Kidney (tissue), 14 donors: ENCODE data around the gene NCLN. TPM values are rescaled to one million over a fixed set of nuclear protein-coding genes. Genes with fewer than 3 reads are reported as not detected.

Source experiments
- DNase-seq, 5 donors: peaks; one replicate each; pipeline ENCODE4 v3.0.0-alpha.2; 2013 to 2020
- FAIRE-seq: peaks from 2 replicates; lab custom pipeline; 2012; peaks lifted over from hg19 to GRCh38; lab: Jason Lieb, UNC
- H3K27ac ChIP-seq, 2 donors: one replicate each; pipeline ENCODE4 v1.7.0; 2013; ENCODE audit warnings: low read depth in 2 of 2, low read length in 2 of 2, inconsistent platforms in 1 of 2
- H3K27me3 ChIP-seq: one replicate; pipeline ENCODE4 v1.7.1; 2013; ENCODE audit warnings: low read length, inconsistent platforms; ENCODE audit not compliant: control insufficient read depth, insufficient read depth
- H3K36me3 ChIP-seq, 3 donors: one replicate each; pipeline versions ENCODE4 v1.7.0 to v1.7.1; 2013; ENCODE audit warnings: low read length in 3 of 3, control low read depth in 1 of 3, inconsistent platforms in 1 of 3; ENCODE audit not compliant: insufficient read depth in 3 of 3, control insufficient read depth in 2 of 3
- H3K4me1 ChIP-seq, 3 donors: one replicate each; pipeline versions ENCODE4 v1.7.0 to v1.7.1; 2013; ENCODE audit warnings: low read length in 3 of 3, inconsistent platforms in 1 of 3, low read depth in 1 of 3; ENCODE audit not compliant: control insufficient read depth in 2 of 3, insufficient read depth in 2 of 3
- H3K4me3 ChIP-seq, 3 donors: one replicate each; pipeline versions ENCODE4 v1.7.0 to v1.8.1; 2013; ENCODE audit warnings: low read length in 3 of 3, control low read depth in 1 of 3, inconsistent platforms in 1 of 3
- H3K9ac ChIP-seq, 3 donors: one replicate each; pipeline versions ENCODE4 v1.7.0 to v1.7.1; 2013; ENCODE audit warnings: low read length in 3 of 3, control low read depth in 1 of 3, inconsistent platforms in 1 of 3
- H3K9me3 ChIP-seq, 3 donors: one replicate each; pipeline versions ENCODE4 v1.7.0 to v1.7.1; 2013; ENCODE audit warnings: low read length in 3 of 3, control low read depth in 1 of 3, inconsistent platforms in 1 of 3; ENCODE audit not compliant: control insufficient read depth in 2 of 3, insufficient read depth in 1 of 3
- CTCF ChIP-seq: IDR thresholded peaks from 3 replicates; pipeline ENCODE4 v1.5.1; 2012; ENCODE audit warnings: mild to moderate bottlenecking, moderate library complexity, borderline replicate concordance; ENCODE audit not compliant: insufficient read depth; ENCODE audit errors: extremely low read depth
- intact Hi-C: fragments of 100-400 bp; cut with DNase I; formaldehyde crosslinking; loops from one replicate; pipeline ENCODE4 v1.11.1; 2022
- polyA plus RNA-seq: library from polyadenylated mRNA; stranded (reverse); fragments of 350-450 nt; fragmentation: Illumina TruSeq; extraction: RNeasy Lipid Tissue Mini Kit (QIAGEN cat#74804); gene quantifications from one replicate; pipeline ENCODE4 v1.2.3, GENCODE V29; 2014; ENCODE audit warnings: low read depth, low replicate concordance; ENCODE audit not compliant: insufficient read depth
- total RNA-seq: library from RNA; stranded (reverse); fragmentation: NEBNext Ultra II Directional; extraction: Animal tissue kit (Norgen Biotek cat#: 25700); gene quantifications from one replicate; pipeline ENCODE4 v1.2.1, GENCODE V29; 2021
- donor health status: control.
- donor health status: control.
- donor health status: control.
- donor health status: control.
- donor health status: control.
- donor health status: DM: yes; HTN: yes; CAD: no.
- donor health status: Normal renal cell carcinoma (clear cell type).

NCLN gene
- total and polyA plus RNA-seq, 2 donors from 2014 or later, result 43.3 to 63.2 TPM

DNA sequence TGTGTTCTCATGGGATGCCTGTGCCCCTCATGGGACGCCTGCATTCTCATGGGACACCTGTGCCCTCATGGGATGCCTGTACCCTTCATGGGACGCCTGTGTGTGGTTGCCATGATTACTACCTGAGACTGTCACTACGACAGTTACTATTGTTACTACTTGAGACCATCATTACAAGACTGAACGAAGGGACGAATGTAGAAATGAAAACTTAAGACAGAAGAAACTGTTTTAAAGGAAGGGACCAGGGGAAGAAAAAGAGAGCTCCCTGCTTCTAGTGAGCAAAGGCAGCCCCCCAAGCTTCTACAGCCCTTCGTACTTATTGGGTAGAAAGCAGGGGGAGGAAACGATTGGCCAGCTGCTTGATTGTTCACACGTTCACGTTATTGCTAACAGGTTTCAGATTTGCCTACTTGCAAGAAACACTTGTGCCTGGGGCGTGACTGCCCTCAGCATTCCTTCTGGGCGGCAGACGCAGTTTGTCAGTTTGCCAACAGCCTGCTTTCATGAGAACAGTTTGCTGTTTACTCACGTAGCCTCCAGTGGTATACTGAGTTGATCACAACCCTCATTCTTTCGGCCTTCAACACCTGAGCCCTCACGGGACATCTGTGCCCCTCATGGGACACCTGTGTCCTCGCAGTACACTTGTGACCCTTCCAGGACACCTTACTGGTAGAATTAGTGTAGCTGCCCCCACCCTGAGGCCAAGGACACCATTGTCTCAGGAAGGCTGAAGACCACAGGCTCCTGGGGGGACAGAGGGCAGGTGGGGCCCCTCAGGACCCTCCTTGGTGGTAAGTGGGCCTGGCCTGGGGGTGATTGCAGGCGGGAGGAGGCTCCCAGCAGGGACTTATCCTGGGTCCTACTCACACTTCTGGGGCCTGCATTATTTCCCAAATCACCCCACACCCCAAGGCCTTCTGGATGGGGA lies 9.7 kb upstream of the NCLN start:
- intact Hi-C loops, result no loop called here
- Histone ChIP-seq H3K27ac (no peak overlapping the region), H3K9ac (no peak overlapping the region), H3K36me3 (no peaks in the 10 kb centered on the region), H3K4me1 (no peaks in the 10 kb centered on the region), H3K27me3 (no peaks in the 10 kb centered on the region), H3K9me3 (no peaks in the 10 kb centered on the region), H3K4me3 (no peak overlapping the region)
- no peak for TF ChIP-seq CTCF
- peak in 1 of 5 donors; percentile 83 for DNase-seq
- FAIRE-seq, result no peak

- DNase-seq (peak in 1 of 5 donors; percentile 84), FAIRE-seq (no peak)
- H3K4me3 ChIP-seq, result no peak overlapping the region
- no peak for TF ChIP-seq CTCF
- no peak overlapping the region for H3K27ac ChIP-seq
- intact Hi-C loops, result no loop called here
- H3K9ac ChIP-seq, result no peak overlapping the region
- no peaks in the 10 kb centered on the region for H3K27me3 ChIP-seq
- H3K4me1 ChIP-seq, result no peaks in the 10 kb centered on the region
- H3K9me3 ChIP-seq, result no peaks in the 10 kb centered on the region
- no peaks in the 10 kb centered on the region for H3K36me3 ChIP-seq
Observed at GRCh38 chr19:3176715-3177501, 8.8 kb upstream of the NCLN start.

- H3K4me3 ChIP-seq, result no peak within 1 kb of the TSS
- no peak for TF ChIP-seq CTCF
- FAIRE-seq, result no peak
Observed at GRCh38 chr19:3178377-3178972, 7.3 kb upstream of the NCLN start, which contains the start of gene S1PR4. Gene S1PR4 (plus strand): TSS chr19:3178769. CDS start chr19:3178793, 24 bp downstream.

More at GRCh38 chr19:3178377-3178972, 7.3 kb upstream of the NCLN start, which contains the start of gene S1PR4:
- Histone ChIP-seq H3K27me3 (no peaks in the 10 kb centered on the region), H3K27ac (peak within 1 kb of the TSS in 1 of 2 donors; percentile 37), H3K4me1 (no peaks in the 10 kb centered on the region), H3K9me3 (no peaks in the 10 kb centered on the region), H3K9ac (no peak within 1 kb of the TSS), H3K36me3 (no peaks in the 10 kb centered on the region)
- peak in 1 of 5 donors; percentile 83 for DNase-seq
- intact Hi-C loops, result no loop called here
